HFF-Myc (cell line): Measurements from ENCODE around the gene CLSTN1.
A peak's percentile ranks its signal among the peaks of the same experiment; 100 is the strongest.

ENCODE experiments used
- DNase-seq: peaks from one replicate; pipeline ENCODE4 v3.0.0-alpha.2; 2011; ENCODE audit warnings: low read depth; ENCODE audit errors: extremely low read depth
- H3K4me3 ChIP-seq: replicated peaks from 2 replicates; pipeline ENCODE4 v1.5.1; 2011; ENCODE audit warnings: low read depth, mild to moderate bottlenecking, control low read depth, low read length
- CTCF ChIP-seq: IDR thresholded peaks from 2 replicates; pipeline ENCODE4 v1.5.1; 2012; ENCODE audit warnings: mild to moderate bottlenecking, low read depth, low read length, control low read depth; ENCODE audit errors: missing control alignments

CLSTN1 gene

GRCh38 chr1:9823943-9824701 lies at the start of gene CLSTN1:
TSS of gene CLSTN1 (minus strand) at chr1:9823965. CDS start at chr1:9823733, 232 bp downstream.
- peak within 1 kb of the TSS; percentile 92 for H3K4me3 ChIP-seq
- TF ChIP-seq CTCF: no peak
- no peak for DNase-seq

DNA sequence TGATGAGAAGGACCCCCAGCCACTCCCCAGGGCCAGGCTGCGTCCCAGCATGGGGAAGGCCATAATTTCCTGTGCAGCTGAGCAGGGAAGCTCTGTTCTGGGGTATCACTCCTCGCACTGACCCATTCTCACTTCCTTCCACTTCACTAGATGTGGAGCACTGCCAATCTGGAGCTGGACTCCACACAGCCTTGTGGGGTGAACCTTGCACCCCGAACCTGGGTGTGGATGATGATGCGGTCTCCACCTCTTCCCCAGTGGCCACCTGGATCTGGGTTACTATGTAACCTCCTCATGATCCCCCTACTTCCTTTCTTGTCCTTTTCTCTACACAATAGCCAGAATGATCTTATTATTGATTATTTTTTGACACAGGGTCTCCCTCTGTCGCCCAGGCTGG lies 49.6 kb upstream of the CLSTN1 start:
- DNase-seq: no peak
- no peak overlapping the region for H3K4me3 ChIP-seq
- no peak for TF ChIP-seq CTCF

- DNase-seq: no peak
These were observed 48.8 kb upstream of the CLSTN1 start for GRCh38 chr1:9872430-9873165.

GRCh38 chr1:9871707-9872425 lies 48.1 kb upstream of the CLSTN1 start:
- DNase-seq: no peak
- H3K4me3 ChIP-seq: no peak overlapping the region
- no peak for TF ChIP-seq CTCF

More at GRCh38 chr1:9872430-9873165, 48.8 kb upstream of the CLSTN1 start:
- no peak for TF ChIP-seq CTCF
- H3K4me3 ChIP-seq: no peak overlapping the region

- H3K4me3 ChIP-seq: no peak overlapping the region
- no peak for DNase-seq
These were observed 47.3 kb upstream of the CLSTN1 start for GRCh38 chr1:9871021-9871420.

More at GRCh38 chr1:9871021-9871420, 47.3 kb upstream of the CLSTN1 start:
- TF ChIP-seq CTCF: no peak
